Renal cortex interstitium (tissue), 11 donors: ENCODE data around the gene CYP2F1. TPM values are rescaled to one million over a fixed set of nuclear protein-coding genes. Genes with fewer than 3 reads are reported as not detected.
"Not testable (repeated sequence)": the region's sequence is repeated elsewhere in the genome, so short reads cannot be mapped to it uniquely, and the experiment has no call there.

Source experiments
- DNase-seq, 11 donors: peaks; one replicate each; pipeline ENCODE4 v3.0.0-alpha.2; 2013; ENCODE audit warnings: low read depth in 9 of 11, low spot score in 4 of 11; ENCODE audit errors: extremely low read depth in 1 of 11
- polyA plus RNA-seq, 3 donors: library from polyadenylated mRNA; unstranded; fragments of 120-200 nt; gene quantifications; one replicate each; pipeline ENCODE4 v1.2.1, GENCODE V29; 2013; ENCODE audit not compliant: insufficient read length in 3 of 3

Gene CYP2F1
- polyA plus RNA-seq, 3 donors, result 0.33 TPM; not detected in 2

DNA sequence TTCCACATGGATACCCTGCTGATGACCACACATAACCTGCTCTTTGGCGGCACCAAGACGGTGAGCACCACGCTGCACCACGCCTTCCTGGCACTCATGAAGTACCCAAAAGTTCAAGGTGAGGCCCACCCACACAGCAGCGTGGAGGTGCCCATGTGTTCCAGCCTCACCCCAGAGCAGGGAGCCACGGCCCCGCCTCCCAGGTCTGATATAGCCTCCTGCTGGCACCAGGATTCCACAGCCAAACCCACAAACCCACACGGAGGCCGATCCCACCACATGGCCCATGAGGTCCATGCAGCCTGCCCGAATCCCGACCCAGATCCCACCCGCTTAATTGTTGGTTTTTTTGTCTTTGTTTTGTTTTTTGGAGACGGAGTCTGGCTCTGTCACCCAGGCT is 8.6 kb downstream of the CYP2F1 start:
- not testable (repeated sequence) for DNase-seq

- no peak for DNase-seq
Measured at GRCh38 chr19:41123716-41124294, 9.6 kb downstream of the CYP2F1 start.

DNA sequence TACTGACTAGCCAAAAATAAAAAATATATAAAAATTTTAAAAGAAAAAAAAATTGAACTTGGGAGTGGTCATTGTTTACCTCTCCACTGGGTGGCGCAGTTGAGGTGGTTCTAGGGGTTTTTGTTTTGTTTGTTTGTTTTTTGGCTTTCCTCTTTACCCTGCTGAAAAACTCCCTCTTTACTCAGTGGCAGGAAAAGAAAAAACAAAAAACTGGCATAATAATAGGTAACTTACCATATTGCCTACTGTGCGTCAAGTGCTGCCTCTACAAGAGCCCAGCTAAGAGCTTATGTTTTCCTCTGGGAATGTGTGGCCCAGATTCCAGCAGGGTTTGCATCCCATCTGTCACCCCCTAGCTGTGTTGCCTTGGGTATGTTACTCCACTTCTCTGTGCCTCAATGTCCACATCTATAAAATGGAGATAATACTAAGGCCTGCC is 12.6 kb downstream of the CYP2F1 start:
- DNase-seq, result not testable (repeated sequence)

DNA sequence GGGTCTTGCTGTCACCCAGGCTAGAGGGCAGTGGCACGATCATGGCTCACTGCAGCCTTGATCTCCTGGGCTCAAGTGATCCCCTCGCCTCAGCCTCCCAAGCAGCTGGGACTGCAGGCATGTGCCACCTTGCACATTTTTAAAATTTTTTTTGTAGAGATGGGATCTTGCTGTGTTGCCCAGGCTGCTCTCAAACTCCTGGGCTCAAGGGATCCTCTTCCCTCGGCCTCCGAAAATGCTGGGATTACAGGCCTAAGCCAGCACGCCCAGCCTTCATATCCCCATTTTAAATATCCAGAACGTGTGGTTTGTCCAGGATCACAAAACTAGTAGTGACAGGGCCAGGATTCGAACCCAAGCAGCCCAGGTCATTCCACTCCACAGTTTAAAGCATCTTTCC is 13.1 kb downstream of the CYP2F1 start:
- DNase-seq, result not testable (repeated sequence)

- DNase-seq, result peak in 8 of 11 donors; percentile 16 to 52 (median 24)
Measured at GRCh38 chr19:41127801-41128300, 13.6 kb downstream of the CYP2F1 start.

- no peak for DNase-seq
Measured at GRCh38 chr19:41128692-41129091, 14.5 kb downstream of the CYP2F1 start.

DNA sequence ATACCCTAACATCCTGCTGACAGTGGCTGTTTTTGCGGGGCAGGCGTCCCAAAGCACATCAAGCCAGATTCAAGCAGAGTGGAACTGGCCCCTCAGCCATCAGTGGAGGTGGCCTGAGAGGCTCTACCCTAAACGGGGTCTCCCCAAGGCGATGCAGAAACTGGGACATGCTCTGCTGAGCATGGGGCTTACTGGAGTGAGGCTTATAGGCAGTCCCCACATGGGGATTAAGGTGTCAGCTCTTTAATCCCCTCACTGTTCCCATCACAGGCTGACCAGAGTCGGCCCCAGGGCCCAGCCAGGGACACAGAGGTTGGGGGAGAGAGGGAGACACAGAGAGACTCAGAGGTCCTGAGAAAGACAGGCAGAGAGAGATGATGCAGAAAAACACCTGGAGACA is 17.0 kb downstream of the CYP2F1 start:
- DNase-seq, result no peak

GRCh38 chr19:41133260-41133659 is 19.0 kb downstream of the CYP2F1 start:
- DNase-seq, result no peak

- no peak for DNase-seq
Measured at GRCh38 chr19:41134616-41135015, 20.4 kb downstream of the CYP2F1 start.

DNA sequence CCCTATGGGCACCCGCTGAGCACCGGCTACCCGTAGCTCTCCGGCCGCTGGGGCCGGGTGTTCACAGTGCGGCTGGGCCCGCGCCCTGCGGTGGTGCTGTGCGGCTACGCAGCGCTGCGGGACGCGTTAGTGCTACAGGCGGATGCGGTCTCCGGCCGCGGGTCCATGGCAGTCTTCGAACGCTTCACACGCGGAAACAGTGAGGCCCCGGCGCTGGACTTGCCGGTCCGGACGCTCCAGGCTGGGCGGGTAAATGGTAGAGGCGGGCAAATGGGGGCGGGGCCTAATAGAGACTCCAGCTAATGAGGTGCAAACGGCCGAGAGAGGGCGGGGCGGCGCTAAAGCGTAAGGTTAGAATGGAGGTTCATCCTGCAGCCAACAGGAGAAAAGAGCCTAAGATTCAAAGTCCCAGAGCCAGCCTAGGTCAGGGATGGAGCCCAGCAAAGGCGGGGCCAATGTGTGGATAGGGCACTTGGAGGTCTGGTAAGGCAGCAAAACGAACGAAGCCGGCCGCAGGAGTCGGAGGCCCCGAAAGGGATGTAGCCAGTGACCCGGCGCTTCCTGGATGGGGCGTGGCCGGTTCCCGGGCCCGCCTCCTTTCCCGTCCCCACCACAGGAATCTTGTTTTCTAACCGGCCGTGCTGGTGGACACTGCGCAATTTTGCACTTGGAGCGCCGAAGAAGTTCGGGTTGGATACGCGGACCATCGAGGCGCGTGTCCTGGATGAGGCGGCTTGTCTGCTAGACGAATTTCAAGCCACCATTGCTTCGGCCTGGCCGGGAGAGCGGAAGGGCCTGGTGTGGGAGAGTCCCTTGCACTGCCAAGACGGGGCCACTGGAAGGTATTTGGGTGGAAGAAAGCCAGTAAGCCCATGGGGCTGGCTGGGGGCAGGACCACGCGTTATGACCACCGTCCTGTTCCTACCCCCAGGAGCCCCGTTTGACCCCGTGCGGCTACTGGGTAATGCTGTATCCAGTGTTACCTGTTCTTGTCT is 21.5 kb downstream of the CYP2F1 start:
- DNase-seq, result peak; percentile 9 to 65 (median 35)

- DNase-seq, result no peak
Measured at GRCh38 chr19:41136636-41137455, 22.6 kb downstream of the CYP2F1 start.

DNA sequence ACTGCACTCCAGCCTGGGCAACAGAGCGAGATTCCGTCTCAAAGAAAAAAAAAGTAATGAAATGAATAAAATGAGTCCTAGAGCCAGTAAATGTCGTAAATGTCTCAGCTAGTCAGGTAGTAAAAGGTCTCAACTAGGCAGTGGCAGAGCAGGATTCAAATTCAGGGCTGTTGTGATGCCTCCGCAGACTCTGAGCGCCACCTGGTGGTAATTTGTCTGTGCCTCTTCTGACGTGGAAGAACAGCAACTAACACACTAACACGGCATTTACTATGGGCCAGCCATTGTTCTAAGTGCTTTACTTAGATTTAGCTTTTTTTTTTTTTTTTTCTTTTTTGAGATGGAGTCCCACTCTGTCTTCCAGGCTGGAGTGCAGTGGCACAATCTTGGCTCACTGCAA is 30.2 kb downstream of the CYP2F1 start:
- peak in 8 of 11 donors; percentile 4 to 32 (median 16) for DNase-seq

- no peak for DNase-seq
Measured at GRCh38 chr19:41149831-41150230, 35.6 kb downstream of the CYP2F1 start.

GRCh38 chr19:41150986-41151385 is 36.8 kb downstream of the CYP2F1 start:
- not testable (repeated sequence) for DNase-seq

DNA sequence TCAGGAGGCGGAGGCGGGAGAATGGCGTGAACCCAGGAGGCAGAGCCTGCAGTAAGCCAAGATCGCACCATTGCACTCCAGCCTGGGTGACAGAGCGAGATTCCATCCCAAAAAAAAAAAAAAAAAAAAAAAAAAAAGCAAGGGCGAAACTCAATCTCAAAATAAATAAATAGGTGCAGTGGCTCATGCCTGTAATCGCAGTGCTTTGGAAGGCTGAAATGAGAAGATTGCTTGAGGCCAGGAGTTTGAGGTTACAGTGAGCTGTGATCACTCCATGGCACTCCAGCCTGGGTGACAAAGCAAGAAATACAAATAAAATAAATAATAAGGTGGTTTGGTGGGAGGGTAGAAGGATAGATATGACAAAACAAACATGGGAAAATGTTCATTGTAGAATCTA is 39.8 kb downstream of the CYP2F1 start:
- no peak for DNase-seq

DNA sequence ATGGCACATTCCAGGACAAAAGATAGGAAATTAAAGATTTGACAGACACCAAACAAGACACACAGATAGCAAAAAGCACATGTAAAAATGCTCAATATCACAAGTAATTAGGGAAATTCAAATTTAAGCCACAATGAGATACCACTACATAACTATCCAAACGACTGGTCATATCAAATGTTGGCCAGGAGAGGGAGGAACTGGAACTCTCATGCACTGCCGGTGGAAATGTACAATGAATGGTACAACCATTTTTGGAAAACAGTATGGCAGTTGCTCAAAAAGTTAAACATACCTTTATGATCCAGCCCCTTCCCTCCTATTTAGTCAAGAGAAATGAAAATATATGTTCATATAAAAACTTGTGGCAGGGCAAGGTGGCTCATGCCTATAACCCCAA is 42.0 kb downstream of the CYP2F1 start:
- no peak for DNase-seq

- no peak for DNase-seq
Measured at GRCh38 chr19:41159881-41160280, 45.6 kb downstream of the CYP2F1 start.

GRCh38 chr19:41161903-41162302 is 47.7 kb downstream of the CYP2F1 start:
- DNase-seq, result no peak
